Brain pericyte (primary cell): ENCODE measurements around the gene TMEM123.
A peak's percentile ranks its signal among the peaks of the same experiment; 100 is the strongest.
"Not testable (repeated sequence)": the region's sequence is repeated elsewhere in the genome, so short reads cannot be mapped to it uniquely, and the experiment has no call there.

Experiments used
- DNase-seq: peaks from one replicate; pipeline ENCODE4 v3.0.0-alpha.2; 2012; ENCODE audit warnings: low read depth, low spot score

The TMEM123 gene

DNA sequence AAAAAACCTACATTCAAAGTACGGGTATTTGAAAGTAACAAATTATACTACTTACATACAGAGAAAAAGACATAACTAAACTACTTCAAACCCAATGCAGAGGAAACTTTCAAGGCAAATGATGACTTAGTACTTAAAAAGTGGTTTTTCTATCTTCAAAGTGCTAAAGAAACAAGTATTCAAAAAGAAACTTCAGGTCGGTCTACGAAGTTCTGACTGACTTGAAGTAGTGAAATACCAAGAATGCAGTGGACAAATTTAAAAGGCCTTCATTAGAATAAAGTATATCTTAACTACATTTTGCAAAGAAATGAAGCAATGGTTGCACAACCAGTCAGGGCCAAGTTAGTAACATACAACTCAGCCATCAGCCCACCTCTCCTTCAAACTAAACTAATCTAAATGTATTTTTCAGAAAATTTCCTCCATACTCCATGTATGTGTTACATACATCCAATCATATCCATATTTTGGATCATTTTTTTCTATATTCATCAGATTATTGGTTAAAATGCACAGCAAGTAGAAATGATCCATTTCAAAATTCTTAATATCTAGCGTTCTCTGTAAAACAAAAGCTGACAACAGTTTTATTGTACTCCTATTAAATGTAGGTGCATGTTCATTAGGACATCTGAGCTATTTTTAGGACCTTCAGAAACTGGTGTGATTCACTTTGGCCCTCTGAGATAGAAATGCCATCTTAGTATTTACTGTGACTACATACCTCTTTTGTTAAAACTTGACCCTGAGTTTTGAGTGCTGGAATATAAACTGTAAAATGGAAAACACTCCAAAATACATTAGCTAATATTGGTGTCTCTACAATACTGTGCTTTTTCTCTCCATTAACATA, 55.6 kb downstream of the TMEM123 start:
- no peak for DNase-seq

DNA sequence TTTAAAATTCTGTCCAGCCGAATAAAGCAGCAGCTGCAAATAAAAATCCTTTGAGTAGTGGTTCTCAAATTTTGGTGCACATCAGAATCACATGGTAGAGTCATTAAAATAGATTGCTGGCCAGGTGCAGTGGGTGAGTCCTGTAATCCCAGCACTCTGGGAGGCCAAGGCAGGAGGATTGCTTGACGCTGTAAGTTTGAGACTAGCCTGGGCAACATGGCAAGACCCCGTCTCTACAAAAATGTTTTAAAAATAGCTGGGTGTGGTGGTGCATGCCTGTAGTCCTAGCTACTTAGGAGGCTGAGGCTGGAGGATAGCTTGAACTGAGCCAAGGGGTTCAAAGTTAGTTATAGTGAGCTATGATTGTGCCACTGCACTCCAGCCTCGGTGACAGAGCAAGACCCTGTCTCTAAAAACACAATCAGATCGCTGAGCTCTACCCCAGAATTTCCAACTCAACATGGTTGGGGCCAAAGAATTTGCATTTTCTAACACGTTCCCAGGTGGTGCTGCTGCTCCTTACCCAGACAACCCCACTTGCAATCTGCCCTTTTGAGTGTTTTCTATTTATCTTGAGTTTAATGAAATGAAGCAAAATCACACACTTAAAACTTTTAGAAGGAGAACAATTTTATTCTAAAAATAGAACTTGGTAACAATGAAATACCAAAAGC, 56.7 kb downstream of the TMEM123 start:
- no peak for DNase-seq

DNA sequence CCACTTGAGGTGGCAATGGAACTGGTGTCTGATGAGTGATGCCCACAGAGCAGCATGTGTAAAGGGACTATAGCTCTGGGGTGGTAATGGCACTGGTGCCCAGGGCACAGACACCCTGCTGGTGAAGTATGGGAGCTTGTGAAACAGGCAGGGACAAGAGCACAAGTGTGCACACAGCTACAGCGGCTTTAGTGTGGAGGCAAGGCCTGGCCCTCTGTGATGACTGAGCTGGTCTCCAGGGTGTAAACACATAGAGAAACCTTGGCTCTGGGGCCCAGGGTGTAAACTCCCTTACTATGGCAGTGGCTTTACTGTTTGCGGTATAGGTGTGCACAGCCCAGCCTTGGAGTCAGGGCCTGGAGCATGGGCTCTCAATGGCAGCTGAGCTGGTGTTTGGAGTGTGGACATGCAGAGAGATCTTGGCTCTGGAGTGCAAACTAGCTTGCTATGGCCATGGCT, 59.3 kb downstream of the TMEM123 start:
- DNase-seq = no peak

DNA sequence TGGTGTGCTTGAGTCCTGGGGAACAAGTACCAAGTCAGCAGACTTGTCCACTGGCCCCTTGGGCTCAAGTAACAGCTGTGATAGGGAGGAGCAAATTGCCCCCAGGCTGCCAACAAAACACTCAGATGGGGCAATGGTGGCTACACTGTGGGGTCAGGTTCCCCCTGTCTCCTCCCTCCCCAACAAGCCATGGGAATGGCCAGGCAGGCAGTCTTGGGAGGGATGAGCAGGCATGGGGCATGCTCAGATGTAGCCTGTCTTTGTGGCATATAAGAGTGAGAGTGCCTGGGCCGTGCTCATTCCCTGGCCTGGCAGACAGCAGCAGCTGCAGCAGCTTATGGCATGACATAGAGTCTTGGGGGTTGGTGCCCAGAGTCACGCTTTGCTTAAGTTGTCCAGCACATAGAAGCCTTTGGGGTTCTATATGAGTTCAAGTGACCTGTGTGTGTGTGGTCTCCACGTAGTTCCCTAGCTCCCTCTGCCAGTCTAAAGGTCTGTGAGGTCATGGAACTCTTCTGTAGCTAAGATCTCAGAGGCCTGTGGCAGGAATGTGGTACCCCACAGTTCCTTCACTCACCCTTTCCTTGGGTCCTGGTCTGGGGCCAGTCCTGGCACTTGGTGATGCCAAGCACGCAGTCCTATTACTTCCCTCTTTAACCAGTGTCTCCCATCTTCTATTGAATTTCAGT, 60.9 kb downstream of the TMEM123 start:
- DNase-seq = no peak

DNA sequence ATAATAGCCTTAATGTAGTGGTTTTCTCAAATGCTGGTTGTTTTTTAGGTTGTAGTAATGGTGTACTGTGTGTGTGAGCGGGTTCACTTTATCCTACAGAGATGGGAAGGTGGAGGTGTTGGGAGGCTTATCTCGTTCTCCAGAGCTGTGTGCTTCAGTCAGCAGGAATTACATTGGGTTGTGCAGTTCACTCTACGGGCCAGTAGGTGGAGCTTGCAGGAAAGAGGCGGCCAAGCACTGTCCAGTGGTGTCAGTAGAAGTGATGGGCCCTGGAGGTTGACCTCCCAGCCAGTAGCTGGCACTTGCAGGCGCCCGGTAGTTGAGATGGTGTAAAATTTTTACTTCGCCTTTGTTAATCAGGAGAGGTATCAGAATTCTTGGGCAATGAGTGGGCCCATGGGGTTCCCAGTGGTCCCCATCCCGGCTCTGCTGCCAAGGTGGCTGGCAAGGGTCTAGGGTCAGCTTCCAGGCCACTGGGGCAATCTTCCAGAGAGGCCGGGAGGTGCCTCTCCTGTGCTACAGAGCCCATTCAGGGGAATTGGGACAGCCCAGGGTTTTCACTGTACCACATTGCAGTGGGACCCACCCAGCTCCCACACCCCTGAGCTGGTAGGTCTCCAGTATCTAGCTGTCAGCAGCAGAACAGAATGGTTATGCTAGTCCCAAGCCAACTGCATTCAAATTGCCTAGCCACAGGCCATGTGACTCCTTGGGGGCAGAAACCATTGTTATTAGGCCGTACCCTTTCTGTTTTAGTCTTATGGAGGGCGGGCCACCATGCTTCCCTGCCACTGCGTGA, 61.7 kb downstream of the TMEM123 start:
- DNase-seq = peak; percentile 13

DNA sequence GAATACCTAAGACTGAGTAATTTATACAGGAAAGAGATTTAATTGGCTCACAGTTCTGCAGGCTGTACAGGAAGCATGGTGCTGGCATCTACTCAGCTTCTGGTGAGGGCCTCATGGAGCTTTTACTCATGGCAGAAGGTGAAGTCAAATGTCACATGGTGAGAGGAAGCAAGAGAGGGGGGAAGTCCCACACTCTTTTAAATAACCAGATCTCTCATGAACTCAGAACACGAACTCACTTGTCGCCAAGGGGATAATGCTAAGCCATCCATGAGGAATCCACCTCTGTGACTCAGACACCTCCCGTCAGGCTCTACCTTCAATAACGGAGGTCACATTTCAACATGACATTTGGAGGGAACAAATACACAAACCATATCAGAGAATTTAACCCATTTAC, 63.3 kb downstream of the TMEM123 start:
- no peak for DNase-seq

DNA sequence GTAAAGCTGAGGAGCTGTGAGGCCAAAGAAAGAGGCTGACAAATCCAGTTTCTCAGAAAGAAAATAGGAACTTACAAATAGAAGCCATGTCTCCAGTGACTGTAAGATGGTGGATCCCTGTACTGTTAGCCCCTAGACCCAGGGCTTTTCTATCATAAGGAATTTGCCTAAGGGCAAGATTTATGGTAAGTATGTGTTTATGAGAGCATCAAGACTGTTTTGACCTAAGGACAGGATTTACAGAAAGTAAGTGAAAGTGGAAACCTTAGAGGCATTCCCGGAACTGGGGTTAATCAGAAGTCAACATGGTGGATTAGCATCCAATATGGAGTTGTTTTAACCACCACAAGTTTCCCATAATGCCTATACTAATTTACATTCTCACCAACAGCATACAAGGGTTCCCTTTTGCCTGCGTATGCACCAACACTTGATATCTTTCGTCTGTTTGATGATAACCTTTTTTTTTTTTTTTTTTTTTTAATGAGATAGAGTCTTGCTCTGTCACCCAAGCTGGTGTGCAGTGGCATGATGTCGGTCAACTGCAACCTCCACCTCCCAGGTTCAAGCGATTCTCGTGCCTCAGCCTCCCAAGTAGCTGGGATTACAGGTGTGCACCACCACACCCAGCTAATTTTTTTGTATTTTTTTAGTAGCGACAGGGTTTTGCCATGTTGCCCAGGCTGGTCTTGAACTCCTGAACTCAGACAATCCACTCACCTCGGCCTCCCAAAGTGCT, 65.4 kb downstream of the TMEM123 start:
- no peak for DNase-seq

DNA sequence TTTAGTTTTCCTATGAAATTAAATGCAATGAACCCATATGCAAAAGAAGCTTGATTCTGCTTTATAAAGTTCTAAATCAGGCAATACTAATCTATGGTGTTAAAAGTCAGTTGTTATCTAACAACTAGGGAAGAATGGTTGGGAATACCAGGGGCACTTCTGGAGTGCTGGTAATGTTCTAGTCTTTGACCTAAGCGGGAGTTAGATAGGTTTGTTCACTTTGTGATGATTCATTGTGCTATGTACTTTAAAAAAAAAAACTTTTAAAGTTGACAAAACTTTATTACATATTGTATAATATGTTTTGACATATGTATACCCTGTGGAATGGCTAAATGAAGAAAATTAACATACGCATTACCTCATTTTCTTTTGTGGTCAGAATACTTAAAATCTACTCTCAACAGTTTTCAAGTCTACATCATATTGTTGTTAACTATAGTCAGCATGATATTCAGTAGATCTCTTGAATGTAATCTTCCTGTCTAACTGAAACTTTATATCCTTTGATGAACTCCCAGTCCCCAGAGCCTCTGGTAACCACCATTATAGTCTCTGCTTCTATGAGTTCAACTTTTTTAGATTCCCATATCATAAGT, 66.3 kb downstream of the TMEM123 start:
- no peak for DNase-seq

DNA sequence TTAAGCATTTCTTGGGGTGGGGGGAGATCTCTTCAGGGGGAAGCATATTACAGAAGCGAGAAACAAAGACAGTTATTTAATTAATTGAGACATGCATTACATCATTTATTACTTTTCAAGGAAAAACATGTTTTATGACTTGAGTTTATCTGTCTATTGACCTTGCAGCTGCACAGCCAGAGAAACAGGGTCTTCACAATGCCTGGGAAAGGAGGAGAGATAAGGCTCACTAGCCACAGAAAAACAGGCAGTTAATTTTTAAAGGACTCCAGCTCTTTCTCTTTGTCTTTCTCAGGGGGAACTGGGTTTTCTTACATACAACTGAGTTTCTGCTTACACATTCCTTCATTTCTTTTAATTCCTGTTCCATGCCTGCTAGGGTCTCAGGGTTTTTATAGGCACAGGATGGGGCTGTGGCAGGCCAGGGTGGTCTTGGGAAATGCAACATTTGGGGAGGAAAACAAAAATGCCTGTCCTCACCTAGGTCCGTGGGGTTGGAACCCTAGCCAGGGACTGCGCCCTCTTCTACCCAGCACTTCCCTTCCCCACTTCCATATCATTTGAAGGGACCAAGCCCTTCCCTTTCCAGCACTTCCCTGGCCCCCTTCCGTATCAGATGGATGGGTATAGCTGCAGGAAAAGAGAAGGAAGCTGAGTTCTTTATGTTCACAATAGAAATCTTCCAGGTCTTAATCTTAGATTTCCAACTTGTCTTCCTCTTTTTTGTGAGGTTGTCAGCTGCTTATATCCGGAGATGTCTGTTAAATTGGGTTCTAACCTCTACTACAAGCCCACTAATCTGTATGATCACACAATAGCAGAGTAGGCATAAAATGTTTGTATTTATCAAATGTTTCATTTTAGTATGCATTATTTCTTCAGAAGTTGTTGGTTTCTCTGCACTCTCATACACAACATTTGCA, 67.2 kb downstream of the TMEM123 start:
- DNase-seq = no peak

DNA sequence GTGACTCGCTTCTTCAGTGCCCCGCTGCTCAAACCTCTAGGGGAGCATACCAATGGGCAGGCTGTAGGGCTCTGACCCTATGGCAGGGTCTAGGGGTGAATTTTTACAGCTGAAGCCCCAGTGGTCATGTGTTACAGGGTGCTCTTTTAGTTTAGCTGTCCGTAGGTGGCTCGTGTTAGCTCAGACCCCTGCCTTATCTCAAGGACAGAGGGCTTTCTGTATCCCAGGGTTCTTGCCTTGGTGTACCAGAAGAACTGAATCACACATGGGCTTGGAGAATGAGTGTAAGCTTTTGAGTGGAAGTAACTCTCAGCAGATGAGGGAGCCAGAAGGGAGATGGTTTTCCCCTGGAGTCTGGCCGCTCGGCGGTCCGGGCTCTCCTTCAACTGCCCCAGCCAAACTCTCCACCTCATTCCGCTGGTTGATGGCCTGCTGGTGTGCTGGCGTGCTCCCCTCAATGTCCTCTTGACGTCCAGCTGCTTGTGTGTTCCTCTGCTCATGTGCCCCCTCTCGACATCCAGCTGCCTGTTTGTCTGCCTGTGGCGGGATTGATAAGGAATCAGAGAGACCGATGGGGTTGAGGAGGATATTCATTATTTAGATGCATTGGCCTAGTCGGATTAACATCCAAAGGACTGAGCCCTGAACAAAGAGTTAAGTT, 68.0 kb downstream of the TMEM123 start:
- DNase-seq = no peak

DNA sequence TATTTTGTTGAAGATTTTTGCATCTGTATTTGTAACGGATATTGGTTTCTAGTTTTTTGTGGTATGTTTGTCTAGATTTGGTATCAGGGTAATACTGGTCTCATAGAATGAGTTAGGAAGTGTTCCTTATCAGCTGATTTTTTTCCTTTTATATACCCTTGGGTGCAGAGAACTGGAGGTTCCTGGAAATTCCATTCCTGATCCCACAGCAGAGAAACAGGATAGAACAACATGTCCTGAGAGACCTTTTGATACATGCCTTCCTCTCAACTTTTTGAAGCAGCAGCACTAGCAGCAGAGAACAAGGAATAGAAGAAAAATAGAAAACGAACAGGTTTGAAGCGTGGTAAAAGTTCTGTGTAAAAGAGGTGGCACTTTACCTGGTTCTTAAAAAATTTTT, 68.7 kb downstream of the TMEM123 start:
- no peak for DNase-seq

DNA sequence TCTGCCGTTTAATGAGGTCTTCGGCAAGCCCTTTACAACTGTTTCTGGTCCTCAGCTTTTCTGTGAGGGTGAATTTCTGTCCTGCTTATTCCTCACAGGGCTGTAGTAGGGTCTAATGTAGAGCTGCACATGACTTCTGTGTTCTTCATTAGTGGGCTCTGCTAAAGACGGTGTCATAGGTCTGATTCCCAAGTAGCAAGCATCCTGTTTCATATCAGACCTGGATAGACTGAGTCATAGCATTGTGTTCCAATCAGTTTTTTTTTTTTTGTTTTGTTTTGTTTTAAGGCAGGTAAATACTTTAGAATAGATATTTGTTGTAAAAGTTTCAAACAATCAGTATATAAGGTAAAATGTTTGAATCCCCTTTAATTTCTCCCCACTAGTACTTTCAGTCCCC, 70.2 kb downstream of the TMEM123 start:
- DNase-seq = no peak

DNA sequence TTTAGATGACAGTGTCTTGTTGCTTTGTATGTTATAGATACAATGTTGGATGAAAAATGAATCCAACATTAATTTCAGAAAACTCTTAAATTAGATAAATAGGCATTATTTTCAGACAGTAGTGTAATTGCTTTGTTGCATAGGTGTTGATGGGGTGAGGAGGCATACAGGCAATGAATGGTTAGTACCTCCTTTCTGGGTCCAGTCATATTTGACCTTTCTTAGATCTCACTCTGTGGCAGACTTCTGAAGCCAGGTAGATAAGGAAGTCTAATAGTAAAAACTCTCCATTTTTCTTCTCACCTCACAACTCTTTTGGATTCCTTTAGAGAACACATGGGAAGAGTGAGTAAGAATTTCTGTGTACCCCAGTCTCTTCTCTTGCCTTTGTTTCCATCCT, 73.7 kb downstream of the TMEM123 start:
- DNase-seq = no peak

DNA sequence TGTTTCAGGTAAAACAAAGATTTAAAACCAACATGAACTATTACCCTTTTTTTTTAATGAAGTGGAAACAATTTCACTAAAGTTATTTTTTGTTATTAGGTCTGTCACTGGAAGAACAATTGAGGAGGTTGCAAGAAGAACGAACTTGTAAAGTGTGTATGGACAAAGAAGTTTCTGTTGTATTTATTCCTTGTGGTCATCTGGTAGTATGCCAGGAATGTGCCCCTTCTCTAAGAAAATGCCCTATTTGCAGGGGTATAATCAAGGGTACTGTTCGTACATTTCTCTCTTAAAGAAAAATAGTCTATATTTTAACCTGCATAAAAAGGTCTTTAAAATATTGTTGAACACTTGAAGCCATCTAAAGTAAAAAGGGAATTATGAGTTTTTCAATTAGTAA, 74.7 kb downstream of the TMEM123 start:
- DNase-seq = no peak

DNA sequence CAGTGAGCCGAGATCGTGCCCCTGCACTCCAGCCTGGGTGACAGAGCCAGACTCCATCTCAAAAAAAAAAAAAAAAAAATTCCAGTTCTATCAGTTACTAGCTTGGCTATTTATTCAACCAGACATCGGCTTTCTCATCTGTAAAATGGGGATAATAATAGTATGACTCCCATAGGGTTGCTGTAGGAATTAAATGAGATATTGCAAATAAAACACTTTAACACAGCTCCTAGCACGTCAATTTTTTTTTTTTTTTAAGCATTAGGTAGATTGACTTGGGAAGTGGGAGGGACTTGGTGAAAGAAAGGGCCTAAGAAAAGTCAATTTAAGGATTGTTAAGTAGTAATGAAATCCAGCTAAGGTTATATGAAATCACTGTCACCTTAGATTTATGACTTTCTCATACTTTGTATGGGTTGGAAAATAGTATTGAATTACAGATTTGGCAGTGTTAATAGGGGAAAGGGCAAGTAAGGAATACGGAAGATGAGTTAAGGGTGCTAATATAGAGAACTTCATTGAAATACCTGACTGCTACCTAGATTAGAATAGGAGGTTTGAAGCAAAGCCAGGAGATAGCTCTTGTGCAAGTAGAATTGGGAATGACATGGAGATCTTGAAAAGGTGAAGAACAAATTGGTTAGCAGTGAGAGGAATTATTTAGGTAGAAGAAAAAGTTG, 76.7 kb downstream of the TMEM123 start:
- no peak for DNase-seq

DNA sequence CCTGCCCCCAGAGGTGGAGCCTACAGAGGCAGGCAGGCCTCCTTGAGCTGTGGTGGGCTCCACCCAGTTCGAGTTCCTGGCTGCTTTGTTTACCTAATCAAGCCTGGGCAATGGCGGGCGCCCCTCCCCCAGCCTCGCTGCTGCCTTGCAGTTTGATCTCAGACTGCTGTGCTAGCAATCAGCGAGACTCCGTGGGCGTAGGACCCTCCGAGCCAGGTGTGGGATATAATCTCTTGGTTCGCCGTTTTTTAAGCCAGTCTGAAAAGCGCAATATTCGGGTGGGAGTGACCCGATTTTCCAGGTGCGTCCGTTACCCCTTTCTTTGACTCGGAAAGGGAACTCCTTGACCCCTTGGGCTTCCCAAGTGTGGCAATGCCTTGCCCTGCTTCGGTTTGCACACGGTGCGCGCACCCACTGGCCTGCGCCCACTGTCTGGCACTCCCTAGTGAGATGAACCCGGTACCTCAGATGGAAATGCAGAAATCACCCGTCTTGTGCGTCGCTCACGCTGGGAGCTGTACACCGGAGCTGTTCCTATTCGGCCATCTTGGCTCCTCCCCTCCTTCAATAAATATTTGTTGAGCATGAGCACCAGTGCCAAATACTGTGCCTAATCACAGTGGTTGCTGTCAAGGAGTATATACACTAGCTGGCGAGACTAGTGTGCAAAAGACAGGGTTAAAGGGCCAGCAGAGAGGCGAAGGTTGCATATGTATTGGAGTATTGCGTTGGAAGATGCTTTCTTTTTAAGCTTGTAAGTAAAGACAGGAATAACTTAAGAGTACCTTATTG, 77.7 kb downstream of the TMEM123 start:
- not testable (repeated sequence) for DNase-seq

DNA sequence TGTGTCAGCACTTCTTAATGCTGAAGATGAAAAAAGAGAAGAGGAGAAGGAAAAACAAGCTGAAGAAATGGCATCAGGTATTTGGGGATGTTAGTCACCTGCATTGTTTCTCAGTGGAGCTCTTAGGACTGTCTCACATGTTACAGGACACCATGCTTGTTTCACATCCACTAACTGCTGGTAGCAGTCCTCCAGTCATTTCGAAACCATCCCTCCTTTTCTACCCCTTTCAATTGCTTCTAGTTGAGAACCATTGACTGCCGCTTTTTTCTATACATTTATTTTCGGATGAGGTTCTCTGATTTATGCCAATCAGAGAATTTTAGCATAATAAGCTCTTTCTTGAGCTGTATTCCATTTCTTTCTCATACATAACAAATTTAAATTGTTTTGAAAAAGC, 84.1 kb downstream of the TMEM123 start:
- no peak for DNase-seq

DNA sequence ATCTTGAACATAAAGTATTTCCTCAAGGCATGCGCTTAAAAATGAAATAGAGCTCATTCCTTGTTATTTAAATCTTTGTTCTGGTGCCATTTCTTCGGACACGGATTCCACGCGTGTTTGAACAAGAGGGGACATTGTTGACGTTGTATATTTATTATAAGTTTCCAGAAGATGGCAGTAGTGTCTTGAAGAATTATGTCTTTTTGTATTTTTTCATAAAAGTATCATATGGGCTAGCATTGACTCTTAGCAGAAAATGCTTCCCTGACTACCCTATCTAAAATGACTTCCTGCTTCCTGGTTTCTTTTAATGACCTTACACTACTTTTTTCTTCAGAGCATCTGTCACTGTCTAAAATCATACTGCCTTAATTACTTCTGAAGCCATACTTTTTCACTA, 85.2 kb downstream of the TMEM123 start:
- DNase-seq = no peak
